BJ (cell line): ENCODE results near the gene TNS4. TPM values are rescaled to one million over a fixed set of nuclear protein-coding genes. Genes with fewer than 3 reads are reported as not detected.

Experiments
- CTCF ChIA-PET: fragments of 350-600 bp; formaldehyde crosslinking; extraction: SDS; loops from one replicate; lab custom pipeline; 2021; ENCODE audit warnings: antibody characterized with exemption, inconsistent platforms; lab: Yijun Ruan, JAX
- POLR2A ChIA-PET: fragments of 300-600 bp; sonication (Branson Sonifier 250); formaldehyde crosslinking; extraction: SDS; loops from one replicate; lab custom pipeline; 2021; ENCODE audit warnings: antibody characterized with exemption; lab: Charles Lee
- DNase-seq: peaks from one replicate; pipeline ENCODE4 v3.0.0-alpha.2; 2011; ENCODE audit warnings: low read depth
- H3K27me3 ChIP-seq: 2 replicates; pipeline ENCODE4 v1.6.0; 2011; ENCODE audit warnings: low read length; ENCODE audit not compliant: control insufficient read depth, insufficient read depth
- H3K36me3 ChIP-seq: 2 replicates; pipeline ENCODE4 v1.5.1; 2011; ENCODE audit warnings: low read length; ENCODE audit not compliant: control insufficient read depth, insufficient read depth
- H3K4me3 ChIP-seq: 2 replicates; pipeline ENCODE4 v1.5.1; 2011; ENCODE audit warnings: low read depth, mild to moderate bottlenecking, control low read depth, low read length
- CTCF ChIP-seq: IDR thresholded peaks from 2 replicates; pipeline ENCODE4 v1.5.1; 2011; ENCODE audit warnings: low read depth, mild to moderate bottlenecking, control low read depth, inconsistent platforms, low read length, moderate library complexity; ENCODE audit not compliant: insufficient read depth
- polyA plus RNA-seq: library from polyadenylated mRNA; depleted of rRNA; stranded (reverse); fragments of >200 nt; gene quantifications from 2 replicates; pipeline ENCODE4 v1.2.3, GENCODE V29; 2011

The TNS4 gene
- polyA plus RNA-seq, 1 experiment = 0.40 TPM

- ChIA-PET POLR2A (interaction anchor here (0.5 to 2.1 kb wide), 5 partner anchors 10 to 1979 kb away, joined by 3 to 8 read pairs (median 3); no protein-coding TSS in a partner anchor), CTCF (interaction anchor here (1.0 to 16.8 kb wide), 7 partner anchors 9 to 237 kb away, joined by 3 to 382 read pairs (median 4); no protein-coding TSS in a partner anchor)
- Histone ChIP-seq H3K27me3 (no peaks in the 10 kb centered on the region), H3K4me3 (no peak overlapping the region), H3K36me3 (no peaks in the 10 kb centered on the region)
- no peak for DNase-seq
- TF ChIP-seq CTCF = no peak
Measured at GRCh38 chr17:40541873-40542557, 40.6 kb upstream of the TNS4 start.

- Histone ChIP-seq H3K27me3 (no peaks in the 10 kb centered on the region), H3K4me3 (no peak overlapping the region), H3K36me3 (no peaks in the 10 kb centered on the region)
- TF ChIP-seq CTCF = no peak
- CTCF ChIA-PET = interaction anchor here (1.3 to 16.8 kb wide), 4 partner anchors 8 to 103 kb away, joined by 4 to 382 read pairs (median 12); no protein-coding TSS in a partner anchor
- POLR2A ChIA-PET = interaction anchor here (2.1 kb wide), 1 partner anchor 10 kb away, joined by 8 read pairs; no protein-coding TSS in a partner anchor
- no peak for DNase-seq
Measured at GRCh38 chr17:40541060-40541872, 39.8 kb upstream of the TNS4 start.

GRCh38 chr17:40540448-40540847, 39.0 kb upstream of the TNS4 start:
- H3K4me3 ChIP-seq = no peak overlapping the region
- TF ChIP-seq CTCF = no peak
- H3K27me3 ChIP-seq = no peaks in the 10 kb centered on the region
- POLR2A ChIA-PET = no interaction called here
- H3K36me3 ChIP-seq = no peaks in the 10 kb centered on the region
- DNase-seq = no peak
- CTCF ChIA-PET = interaction anchor here (0.9 to 16.8 kb wide), 3 partner anchors 15 to 100 kb away, joined by 3 to 382 read pairs (median 4); no protein-coding TSS in a partner anchor

GRCh38 chr17:40539711-40540411, 38.4 kb upstream of the TNS4 start:
- Histone ChIP-seq H3K36me3 (no peaks in the 10 kb centered on the region), H3K27me3 (no peaks in the 10 kb centered on the region), H3K4me3 (no peak overlapping the region)
- TF ChIP-seq CTCF = no peak
- DNase-seq = no peak
- ChIA-PET CTCF (interaction anchor here (0.9 to 16.8 kb wide), 6 partner anchors 16 to 182 kb away, joined by 3 to 382 read pairs (median 5); no protein-coding TSS in a partner anchor), POLR2A (interaction anchor here (0.5 to 1.9 kb wide), 4 partner anchors 12 to 473 kb away, joined by 3 to 14 read pairs (median 10); no protein-coding TSS in a partner anchor)
